SU-DHL-6 (cell line): ENCODE data around the gene HPS5.
"Not testable (repeated sequence)": the region's sequence is repeated elsewhere in the genome, so short reads cannot be mapped to it uniquely, and the experiment has no call there.

Experiments used
- H2AFZ ChIP-seq: fragments of 200-600 bp; sonication (generic); 2 replicates; pipeline ENCODE4 v1.6.1; 2014; ENCODE audit warnings: low read depth, mild to moderate bottlenecking, moderate library complexity, mixed read lengths, antibody characterized with exemption, low read length; ENCODE audit not compliant: severe bottlenecking
- H3F3A ChIP-seq: fragments of 200-600 bp; shearing (Covaris generic); 2 replicates; pipeline ENCODE4 v1.6.0; 2016; ENCODE audit warnings: antibody characterized with exemption, mild to moderate bottlenecking; ENCODE audit not compliant: insufficient read depth
- H3K27ac ChIP-seq: fragments of 200-600 bp; sonication (generic); 2 replicates; pipeline ENCODE4 v1.5.1; 2016; ENCODE audit warnings: low read depth, mild to moderate bottlenecking, low read length, moderate library complexity, mixed read lengths
- H3K27me3 ChIP-seq: fragments of 200-600 bp; sonication (generic), shearing (Covaris generic); 2 replicates; pipeline ENCODE4 v1.6.0; 2014; ENCODE audit warnings: mild to moderate bottlenecking, low read length
- H3K36me3 ChIP-seq: fragments of 200-600 bp; sonication (generic); 2 replicates; pipeline ENCODE4 v1.6.1; 2014; ENCODE audit warnings: mild to moderate bottlenecking, low read length, mixed read lengths
- H3K4me2 ChIP-seq: fragments of 300-600, 200-600 bp; shearing (Covaris generic), sonication (generic); 2 replicates; pipeline ENCODE4 v1.6.0; 2014; ENCODE audit warnings: low read length, low read depth, mild to moderate bottlenecking; ENCODE audit not compliant: poor library complexity, severe bottlenecking
- H3K4me3 ChIP-seq: fragments of 200-600 bp; sonication (generic); 2 replicates; pipeline ENCODE4 v1.5.1; 2014; ENCODE audit warnings: antibody characterized with exemption, low read length, mild to moderate bottlenecking, mixed read lengths; ENCODE audit not compliant: insufficient read depth, poor library complexity, severe bottlenecking
- H3K79me2 ChIP-seq: fragments of 200-600 bp; sonication (generic); 2 replicates; pipeline ENCODE4 v1.6.1; 2014; ENCODE audit warnings: mild to moderate bottlenecking, low read length, moderate library complexity; ENCODE audit not compliant: insufficient read depth
- H3K9ac ChIP-seq: fragments of 200-600 bp; sonication (generic); 2 replicates; pipeline ENCODE4 v1.7.0; 2014; ENCODE audit warnings: mild to moderate bottlenecking, low read length
- H3K9me2 ChIP-seq: fragments of 200-600 bp; sonication (generic); replicated peaks from 2 replicates; pipeline ENCODE4 v1.6.1; 2014; ENCODE audit warnings: low read length; ENCODE audit not compliant: insufficient read depth
- H3K9me3 ChIP-seq: fragments of 200-600 bp; sonication (generic); 2 replicates; pipeline ENCODE4 v1.6.1; 2014; ENCODE audit warnings: low read length, mixed read lengths; ENCODE audit not compliant: insufficient read depth
- H4K20me1 ChIP-seq: fragments of 200-600 bp; sonication (generic); 2 replicates; pipeline ENCODE4 v1.6.1; 2014; ENCODE audit warnings: low read depth, mild to moderate bottlenecking, antibody characterized with exemption, low read length, moderate library complexity, mixed read lengths
- EZH2phosphoT487 ChIP-seq: fragments of 200-600 bp; sonication (generic), shearing (Covaris generic); conservative IDR thresholded peaks from 2 replicates; pipeline ENCODE4 v1.6.1; 2018; ENCODE audit warnings: mild to moderate bottlenecking, antibody characterized with exemption, low read length, moderate library complexity, mixed read lengths
- TF ChIP-seq, protein P1 (sequence below): fragments of 200-600 bp; sonication (generic); IDR thresholded peaks from one replicate; pipeline ENCODE4 v1.5.1; 2017; ENCODE audit warnings: antibody characterized with exemption, mild to moderate bottlenecking, low read length, moderate library complexity; ENCODE audit not compliant: insufficient read depth, poor library complexity, severe bottlenecking

Gene HPS5

GRCh38 chr11:18265949-18266348 is 56.0 kb downstream of the HPS5 start, which contains the start of gene SAA1:
Gene SAA1, plus strand, starts transcription at chr11:18266264. Its CDS starts 624 bp downstream, at chr11:18266888.
- H3K27me3 ChIP-seq = no peaks in the 10 kb centered on the region
- TF ChIP-seq EZH2phosphoT487 = no peak
- TF ChIP-seq, protein P1, sequence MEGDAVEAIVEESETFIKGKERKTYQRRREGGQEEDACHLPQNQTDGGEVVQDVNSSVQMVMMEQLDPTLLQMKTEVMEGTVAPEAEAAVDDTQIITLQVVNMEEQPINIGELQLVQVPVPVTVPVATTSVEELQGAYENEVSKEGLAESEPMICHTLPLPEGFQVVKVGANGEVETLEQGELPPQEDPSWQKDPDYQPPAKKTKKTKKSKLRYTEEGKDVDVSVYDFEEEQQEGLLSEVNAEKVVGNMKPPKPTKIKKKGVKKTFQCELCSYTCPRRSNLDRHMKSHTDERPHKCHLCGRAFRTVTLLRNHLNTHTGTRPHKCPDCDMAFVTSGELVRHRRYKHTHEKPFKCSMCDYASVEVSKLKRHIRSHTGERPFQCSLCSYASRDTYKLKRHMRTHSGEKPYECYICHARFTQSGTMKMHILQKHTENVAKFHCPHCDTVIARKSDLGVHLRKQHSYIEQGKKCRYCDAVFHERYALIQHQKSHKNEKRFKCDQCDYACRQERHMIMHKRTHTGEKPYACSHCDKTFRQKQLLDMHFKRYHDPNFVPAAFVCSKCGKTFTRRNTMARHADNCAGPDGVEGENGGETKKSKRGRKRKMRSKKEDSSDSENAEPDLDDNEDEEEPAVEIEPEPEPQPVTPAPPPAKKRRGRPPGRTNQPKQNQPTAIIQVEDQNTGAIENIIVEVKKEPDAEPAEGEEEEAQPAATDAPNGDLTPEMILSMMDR = no peak
- H3K4me2 ChIP-seq = no peak within 1 kb of the TSS
- H3F3A ChIP-seq = no peaks in the 10 kb centered on the region
- no peak within 1 kb of the TSS for H3K27ac ChIP-seq
- no peak within 1 kb of the TSS for H3K9ac ChIP-seq
- H4K20me1 ChIP-seq = no peaks in the 10 kb centered on the region
- H3K9me2 ChIP-seq = no peaks in the 10 kb centered on the region
- no peaks in the 10 kb centered on the region for H3K36me3 ChIP-seq
- H3K9me3 ChIP-seq = no peaks in the 10 kb centered on the region
- H3K4me3 ChIP-seq = no peak within 1 kb of the TSS
- H3K79me2 ChIP-seq = no peaks in the 10 kb centered on the region
- H2AFZ ChIP-seq = no peak within 1 kb of the TSS

GRCh38 chr11:18264677-18265555 is 57.0 kb downstream of the HPS5 start:
- H2AFZ ChIP-seq = no peak overlapping the region
- H3K36me3 ChIP-seq = no peaks in the 10 kb centered on the region
- H3K79me2 ChIP-seq = no peaks in the 10 kb centered on the region
- H3K9ac ChIP-seq = no peak overlapping the region
- H3K27me3 ChIP-seq = no peaks in the 10 kb centered on the region
- no peak overlapping the region for H3K4me3 ChIP-seq
- no peak overlapping the region for H3K27ac ChIP-seq
- no peaks in the 10 kb centered on the region for H4K20me1 ChIP-seq
- no peaks in the 10 kb centered on the region for H3K9me2 ChIP-seq
- H3K9me3 ChIP-seq = no peaks in the 10 kb centered on the region
- no peak overlapping the region for H3K4me2 ChIP-seq
- TF ChIP-seq, protein P1 = no peak
- TF ChIP-seq EZH2phosphoT487 = no peak
- no peaks in the 10 kb centered on the region for H3F3A ChIP-seq

DNA sequence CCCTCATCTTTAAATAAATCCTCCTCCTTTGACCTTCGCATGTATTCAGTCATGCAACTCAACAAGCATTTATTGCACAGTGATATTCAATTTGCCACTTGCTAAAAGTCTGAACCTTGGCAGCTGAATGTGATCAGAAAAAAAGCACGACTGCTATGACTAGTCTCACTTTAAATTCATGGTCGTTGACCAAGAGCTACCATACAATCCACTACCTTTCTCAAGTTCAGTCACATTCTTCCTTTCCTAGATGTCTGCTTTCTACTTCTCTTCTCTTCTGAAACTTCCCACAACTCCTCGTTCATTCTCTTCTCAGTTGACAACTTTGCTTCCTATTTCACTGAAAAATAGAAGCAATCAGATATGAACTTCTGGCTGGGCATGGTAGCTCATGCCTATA is 57.9 kb downstream of the HPS5 start:
- Histone ChIP-seq H3K79me2 (no peaks in the 10 kb centered on the region), H2AFZ (no peak overlapping the region), H3K36me3 (no peaks in the 10 kb centered on the region), H3F3A (no peaks in the 10 kb centered on the region), H3K4me2 (no peak overlapping the region), H3K9ac (no peak overlapping the region), H3K9me3 (no peaks in the 10 kb centered on the region), H3K4me3 (no peak overlapping the region), H3K9me2 (no peaks in the 10 kb centered on the region), H3K27me3 (no peaks in the 10 kb centered on the region), H4K20me1 (no peaks in the 10 kb centered on the region), H3K27ac (no peak overlapping the region)
- TF ChIP-seq, protein P1 = no peak
- no peak for TF ChIP-seq EZH2phosphoT487

GRCh38 chr11:18262681-18263350 is 59.1 kb downstream of the HPS5 start:
- not testable (repeated sequence) for H3K9me2 ChIP-seq, H3F3A ChIP-seq, H4K20me1 ChIP-seq, H3K27me3 ChIP-seq, H3K36me3 ChIP-seq, H3K9me3 ChIP-seq, H3K27ac ChIP-seq, H3K4me3 ChIP-seq, H3K79me2 ChIP-seq, H2AFZ ChIP-seq, H3K4me2 ChIP-seq, H3K9ac ChIP-seq
